CD4-positive, alpha-beta T cell treated with Interleukin-17A for 1 hour (primary cell): ENCODE measurements around the gene VENTX.
"Not testable (repeated sequence)": the region's sequence is repeated elsewhere in the genome, so short reads cannot be mapped to it uniquely, and the experiment has no call there.

Experiments used
- DNase-seq: peaks from one replicate; pipeline ENCODE4 v3.0.0-alpha.2; 2020

The VENTX gene

GRCh38 chr10:133217800-133218589, 19.7 kb upstream of the VENTX start:
- DNase-seq: no peak

GRCh38 chr10:133218891-133219290, 18.8 kb upstream of the VENTX start:
- no peak for DNase-seq

- no peak for DNase-seq
Observed at GRCh38 chr10:133219782-133220181, 17.9 kb upstream of the VENTX start.

GRCh38 chr10:133221331-133221730, 16.3 kb upstream of the VENTX start:
- no peak for DNase-seq

GRCh38 chr10:133221756-133222155, 15.9 kb upstream of the VENTX start:
- DNase-seq: not testable (repeated sequence)

- DNase-seq: no peak
Observed at GRCh38 chr10:133224076-133224475, 13.6 kb upstream of the VENTX start.

- DNase-seq: no peak
Observed at GRCh38 chr10:133224756-133225372, 12.8 kb upstream of the VENTX start.

GRCh38 chr10:133225707-133226191, 11.9 kb upstream of the VENTX start:
- no peak for DNase-seq

GRCh38 chr10:133226251-133226808, 11.3 kb upstream of the VENTX start:
- no peak for DNase-seq

GRCh38 chr10:133227256-133227655, 10.4 kb upstream of the VENTX start:
- no peak for DNase-seq

GRCh38 chr10:133229265-133230043, 8.2 kb upstream of the VENTX start:
- DNase-seq: no peak

GRCh38 chr10:133230044-133230361, 7.7 kb upstream of the VENTX start, which contains the start of gene UTF1:
Gene UTF1 (plus strand): TSS chr10:133230217. CDS start chr10:133230289, 72 bp downstream.
- DNase-seq: no peak

- no peak for DNase-seq
Observed at GRCh38 chr10:133230387-133231195, 7.1 kb upstream of the VENTX start.

GRCh38 chr10:133231244-133231945, 6.3 kb upstream of the VENTX start:
- no peak for DNase-seq

- no peak for DNase-seq
Observed at GRCh38 chr10:133231946-133232574, 5.6 kb upstream of the VENTX start.

- peak; percentile 8 for DNase-seq
Observed at GRCh38 chr10:133234796-133235195, 2.9 kb upstream of the VENTX start.

- peak; percentile 9 for DNase-seq
Observed at GRCh38 chr10:133235265-133235855, 2.3 kb upstream of the VENTX start.

- DNase-seq: no peak
Observed at GRCh38 chr10:133235932-133236331, 1.7 kb upstream of the VENTX start.

- no peak for DNase-seq
Observed at GRCh38 chr10:133236401-133237240, 1.0 kb upstream of the VENTX start.

GRCh38 chr10:133237241-133237587, 441 bp upstream of the VENTX start:
- DNase-seq: no peak
